B cell (primary cell): ENCODE data around the gene FOSB. TPM values are rescaled to one million over a fixed set of nuclear protein-coding genes. Genes with fewer than 3 reads are reported as not detected.

ENCODE experiments used
- ATAC-seq: fragments of 200-7000 bp; cut with Tn5 transposase; one replicate; pipeline ENCODE4 v1.10.0; 2021; ENCODE audit warnings: low read depth, mild to moderate bottlenecking, moderate number of reproducible peaks, moderate library complexity
- CTCF ChIA-PET: fragments of 350-600 bp; sonication (Branson Sonifier 250); formaldehyde crosslinking; loops from one replicate; lab custom pipeline; 2021; ENCODE audit warnings: antibody characterized with exemption, inconsistent platforms; lab: Charles Lee
- POLR2A ChIA-PET: fragments of 350-600 bp; sonication (Branson Sonifier 250); formaldehyde crosslinking; loops from one replicate; lab custom pipeline; 2021; ENCODE audit warnings: antibody characterized with exemption; lab: Charles Lee
- DNase-seq: peaks from one replicate; pipeline ENCODE4 v3.0.0; 2013
- H2AFZ ChIP-seq: 2 replicates; pipeline ENCODE4 v1.6.1; 2012; ENCODE audit warnings: mild to moderate bottlenecking, low read depth, low read length; ENCODE audit not compliant: insufficient read depth, poor library complexity, severe bottlenecking
- H3K27ac ChIP-seq, 2 donors: 1 replicate in 1 of 2; 2 replicates in 1 of 2; pipeline ENCODE4 v1.5.1; 2012 to 2013; ENCODE audit warnings: low read length in 2 of 2, mild to moderate bottlenecking in 2 of 2, moderate library complexity in 1 of 2
- H3K27me3 ChIP-seq, 4 experiments: fragments of 200-600 bp in 1 of 4; sonication (generic) in 1 of 4; replicated peaks in 1 of 4; 1 replicate in 2 of 4; 2 replicates in 2 of 4; pipeline versions ENCODE4 v1.6.1 to v1.7.0; 2013 to 2016; ENCODE audit warnings: low read length in 3 of 4, mild to moderate bottlenecking in 2 of 4, mixed read lengths in 1 of 4, moderate library complexity in 1 of 4; ENCODE audit not compliant: insufficient read depth in 4 of 4, control insufficient read depth in 3 of 4; ENCODE audit errors: control extremely low read depth in 1 of 4
- H3K36me3 ChIP-seq, 2 experiments: replicated peaks in 1 of 2; 1 replicate in 1 of 2; 2 replicates in 1 of 2; pipeline versions ENCODE4 v1.6.1 to v1.7.1; 2013; ENCODE audit warnings: low read length in 1 of 2; ENCODE audit not compliant: insufficient read depth in 2 of 2, control insufficient read depth in 1 of 2; ENCODE audit errors: control extremely low read depth in 1 of 2, extremely low read depth in 1 of 2
- H3K4me1 ChIP-seq, 2 donors: fragments of 200-600 bp in 1 of 2; sonication (generic) in 1 of 2; 1 replicate in 1 of 2; 2 replicates in 1 of 2; pipeline versions ENCODE4 v1.5.1 to v1.6.1; 2013 to 2017; ENCODE audit warnings: low read length in 2 of 2; ENCODE audit not compliant: control insufficient read depth in 2 of 2, insufficient read depth in 2 of 2
- H3K4me2 ChIP-seq: replicated peaks from 2 replicates; pipeline ENCODE3; 2012; ENCODE audit warnings: mild to moderate bottlenecking, low read depth, low read length; ENCODE audit not compliant: poor library complexity, severe bottlenecking
- H3K4me3 ChIP-seq, 5 experiments: fragments of 200-600 bp in 1 of 5; sonication (generic) in 1 of 5; 1 replicate in 3 of 5; 2 replicates in 2 of 5; pipeline versions ENCODE4 v1.5.1 to v1.7.0; 2011 to 2016; ENCODE audit warnings: low read length in 4 of 5, mild to moderate bottlenecking in 4 of 5, low read depth in 2 of 5, control low read depth in 1 of 5, moderate library complexity in 1 of 5; ENCODE audit not compliant: insufficient read depth in 1 of 5; ENCODE audit errors: control extremely low read depth in 1 of 5, extremely low read depth in 1 of 5
- H3K79me2 ChIP-seq: fragments of 200-600 bp; sonication (generic); one replicate; pipeline ENCODE4 v1.6.0; 2016; ENCODE audit warnings: low read length; ENCODE audit not compliant: control insufficient read depth, insufficient read depth
- H3K9ac ChIP-seq: fragments of 200-600 bp; sonication (generic); 2 replicates; pipeline ENCODE4 v1.6.1; 2017; ENCODE audit warnings: mild to moderate bottlenecking, low read length, moderate library complexity
- H3K9me3 ChIP-seq, 3 donors: one replicate each; pipeline versions ENCODE4 v1.6.1 to v1.7.1; 2013; ENCODE audit warnings: low read length in 2 of 3; ENCODE audit not compliant: control insufficient read depth in 2 of 3, insufficient read depth in 1 of 3; ENCODE audit errors: control extremely low read depth in 1 of 3
- H4K20me1 ChIP-seq: 2 replicates; pipeline ENCODE4 v1.6.0; 2012; ENCODE audit warnings: mild to moderate bottlenecking, low read length; ENCODE audit not compliant: insufficient read depth, control insufficient read depth, poor library complexity, severe bottlenecking
- H3K27ac Mint-ChIP-seq: one replicate; pipeline ENCODE4 v1.8.0; 2021; ENCODE audit warnings: mixed read lengths
- H3K27me3 Mint-ChIP-seq: one replicate; pipeline ENCODE4 v1.8.0; 2021; ENCODE audit warnings: mixed read lengths
- H3K4me1 Mint-ChIP-seq: one replicate; pipeline ENCODE4 v1.8.0; 2021; ENCODE audit warnings: mixed read lengths
- H3K4me3 Mint-ChIP-seq: one replicate; pipeline ENCODE4 v1.8.0; 2021; ENCODE audit warnings: mixed read lengths
- H3K9me3 Mint-ChIP-seq: one replicate; pipeline ENCODE4 v1.8.0; 2022; ENCODE audit warnings: mixed read lengths; ENCODE audit not compliant: insufficient read depth
- EZH2 ChIP-seq: IDR thresholded peaks from 2 replicates; pipeline ENCODE4 v1.6.1; 2012; ENCODE audit warnings: borderline replicate concordance, low read depth, mild to moderate bottlenecking, moderate library complexity, low read length; ENCODE audit not compliant: insufficient read depth, poor library complexity, severe bottlenecking
- WGBS: methylation state at CpG from one replicate; pipeline ENCODE4 v1.1.5; 2013; ENCODE audit warnings: missing lambda C conversion rate; ENCODE audit not compliant: insufficient coverage; 5-methylcytosine and 5-hydroxymethylcytosine counted together
- intact Hi-C: fragments of 100-400 bp; cut with micrococcal nuclease; formaldehyde crosslinking; loops from one replicate; pipeline ENCODE4 v1.10.0; 2022
- polyA plus RNA-seq: library from polyadenylated mRNA; depleted of rRNA; stranded (reverse); fragments of >200 nt; gene quantifications from 2 replicates; pipeline ENCODE4 v1.2.3, GENCODE V29; 2012
- small RNA-seq: library from RNA; depleted of rRNA; stranded (forward); fragments of <200 nt; gene quantifications from one replicate; pipeline ENCODE3, GENCODE V24; 2012; ENCODE audit warnings: low replicate concordance, low read depth; ENCODE audit not compliant: insufficient read length
- total RNA-seq, 2 donors: library from RNA; stranded (reverse); fragments of 120-200 nt in 1 of 2; gene quantifications; 1 replicate in 1 of 2; 2 replicates in 1 of 2; pipeline versions ENCODE4 v1.2.3 to v1.2.4, GENCODE V29; 2013 to 2022
- TF ChIP-seq, protein P1 (sequence below): fragments of 200-600 bp; IDR thresholded peaks from one replicate; pipeline ENCODE4 v1.8.0; 2022; ENCODE audit warnings: antibody characterized with exemption, mild to moderate bottlenecking

Gene FOSB
- total and polyA plus RNA-seq, 2 donors (not counting 1 experiment from before 2014, with no cell fraction given) = 39.6 to 2,860 TPM

- 100% methylated on average over 6 of the region's 15 CpGs for WGBS
- Mint-ChIP-seq H3K4me3 (no peak overlapping the region), H3K27ac (peak overlapping the region; percentile 46), H3K9me3 (no peaks in the 10 kb centered on the region), H3K4me1 (peaks cover 28% of the 10 kb centered on the region), H3K27me3 (no peaks in the 10 kb centered on the region)
- ChIA-PET POLR2A (interaction anchor here (0.7 to 1.6 kb wide), 2 partner anchors 33 to 117 kb away, joined by 3 to 5 read pairs; no protein-coding TSS in a partner anchor), CTCF (interaction anchor here (0.6 to 1.9 kb wide), 7 partner anchors 10 to 168 kb away, joined by 3 to 7 read pairs (median 4); partner anchors contain the start of genes QPCTL and SNRPD2)
- TF ChIP-seq, protein P1, sequence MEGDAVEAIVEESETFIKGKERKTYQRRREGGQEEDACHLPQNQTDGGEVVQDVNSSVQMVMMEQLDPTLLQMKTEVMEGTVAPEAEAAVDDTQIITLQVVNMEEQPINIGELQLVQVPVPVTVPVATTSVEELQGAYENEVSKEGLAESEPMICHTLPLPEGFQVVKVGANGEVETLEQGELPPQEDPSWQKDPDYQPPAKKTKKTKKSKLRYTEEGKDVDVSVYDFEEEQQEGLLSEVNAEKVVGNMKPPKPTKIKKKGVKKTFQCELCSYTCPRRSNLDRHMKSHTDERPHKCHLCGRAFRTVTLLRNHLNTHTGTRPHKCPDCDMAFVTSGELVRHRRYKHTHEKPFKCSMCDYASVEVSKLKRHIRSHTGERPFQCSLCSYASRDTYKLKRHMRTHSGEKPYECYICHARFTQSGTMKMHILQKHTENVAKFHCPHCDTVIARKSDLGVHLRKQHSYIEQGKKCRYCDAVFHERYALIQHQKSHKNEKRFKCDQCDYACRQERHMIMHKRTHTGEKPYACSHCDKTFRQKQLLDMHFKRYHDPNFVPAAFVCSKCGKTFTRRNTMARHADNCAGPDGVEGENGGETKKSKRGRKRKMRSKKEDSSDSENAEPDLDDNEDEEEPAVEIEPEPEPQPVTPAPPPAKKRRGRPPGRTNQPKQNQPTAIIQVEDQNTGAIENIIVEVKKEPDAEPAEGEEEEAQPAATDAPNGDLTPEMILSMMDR = no peak
- no peak for TF ChIP-seq EZH2
- Histone ChIP-seq H3K4me2 (no peak overlapping the region), H3K4me3 (no peak overlapping the region), H4K20me1 (peaks cover 39% of the 10 kb centered on the region), H2AFZ (no peak overlapping the region), H3K36me3 (peaks cover 0 to 64% of the 10 kb centered on the region in 2 experiments), H3K9ac (no peak overlapping the region), H3K4me1 (peaks cover 16 to 25% of the 10 kb centered on the region in 2 donors), H3K79me2 (peaks cover 3% of the 10 kb centered on the region), H3K27ac (peak overlapping the region in 1 of 2 donors; percentile 39), H3K27me3 (no peaks in the 10 kb centered on the region), H3K9me3 (no peaks in the 10 kb centered on the region)
- ATAC-seq (no peak), DNase-seq (no peak)
- intact Hi-C loops = no loop called here
Observed at GRCh38 chr19:45524575-45525129, 56.9 kb downstream of the FOSB start.

Small RNA genes lying within 50 kb of the gene (small RNA-seq; reads per million reads assigned to genes)
- gene MIR6088 = not detected

Other genes starting within 250 kb of the FOSB start
- gene EXOC3L2, start 222.6 kb upstream of the FOSB start, total RNA-seq = not detected in 2 replicates
- not detected in 2 replicates for gene EXOC3L2, start 222.6 kb upstream of the FOSB start, polyA plus RNA-seq
- 36.2 and 37.6 TPM in 2 replicates for gene MARK4, start 216.7 kb upstream of the FOSB start, total RNA-seq
- 11.7 and 13.5 TPM in 2 replicates for gene MARK4, start 216.7 kb upstream of the FOSB start, polyA plus RNA-seq
- gene CKM, start 145.1 kb upstream of the FOSB start, total RNA-seq = not detected in 2 replicates
- not detected in 2 replicates for gene CKM, start 145.1 kb upstream of the FOSB start, polyA plus RNA-seq
- gene KLC3, start 127.2 kb upstream of the FOSB start, total RNA-seq = not detected in 2 replicates
- gene KLC3, start 127.2 kb upstream of the FOSB start, polyA plus RNA-seq = not detected in 2 replicates
- 26.5 and 27.6 TPM in 2 replicates for gene ERCC2, start 97.4 kb upstream of the FOSB start, total RNA-seq
- gene ERCC2, start 97.4 kb upstream of the FOSB start, polyA plus RNA-seq = 15.2 and 20.8 TPM in 2 replicates
- 8.8 and 9.2 TPM in 2 replicates for gene PPP1R13L, start 62.9 kb upstream of the FOSB start, total RNA-seq
- gene PPP1R13L, start 62.9 kb upstream of the FOSB start, polyA plus RNA-seq = 6.9 and 7.4 TPM in 2 replicates
- gene POLR1G, start 61.4 kb upstream of the FOSB start, total RNA-seq = 3.5 and 4.3 TPM in 2 replicates
- gene POLR1G, start 61.4 kb upstream of the FOSB start, polyA plus RNA-seq = 0.79 and 2.1 TPM in 2 replicates
- gene ERCC1, start 44.1 kb upstream of the FOSB start, total RNA-seq = 75.7 and 80.2 TPM in 2 replicates
- 66.0 and 81.9 TPM in 2 replicates for gene ERCC1, start 44.1 kb upstream of the FOSB start, polyA plus RNA-seq
- 0.76 and 3.0 TPM in 2 replicates for gene RTN2, start 29.1 kb downstream of the FOSB start, total RNA-seq
- 1.1 and 2.4 TPM in 2 replicates for gene RTN2, start 29.1 kb downstream of the FOSB start, polyA plus RNA-seq
- 2.6 and 2.7 TPM in 2 replicates for gene PPM1N, start 30.4 kb downstream of the FOSB start, total RNA-seq
- gene PPM1N, start 30.4 kb downstream of the FOSB start, polyA plus RNA-seq = 6.5 and 6.8 TPM in 2 replicates
- 108 TPM in 2 replicates for gene VASP, start 39.5 kb downstream of the FOSB start, total RNA-seq
- gene VASP, start 39.5 kb downstream of the FOSB start, polyA plus RNA-seq = 67.4 and 79.5 TPM in 2 replicates
- gene OPA3, start 116.8 kb downstream of the FOSB start, total RNA-seq = 11.2 and 11.4 TPM in 2 replicates
- 6.2 and 7.3 TPM in 2 replicates for gene OPA3, start 116.8 kb downstream of the FOSB start, polyA plus RNA-seq
- not detected in 2 replicates for gene GPR4, start 134.2 kb downstream of the FOSB start, total RNA-seq
- not detected in 2 replicates for gene GPR4, start 134.2 kb downstream of the FOSB start, polyA plus RNA-seq
- 88.5 and 102 TPM in 2 replicates for gene EML2, start 171.4 kb downstream of the FOSB start, total RNA-seq
- gene EML2, start 171.4 kb downstream of the FOSB start, polyA plus RNA-seq = 75.0 and 83.0 TPM in 2 replicates
- gene GIPR, start 200.2 kb downstream of the FOSB start, total RNA-seq = 2.3 and 2.9 TPM in 2 replicates
- 0.43 and 2.3 TPM in 2 replicates for gene GIPR, start 200.2 kb downstream of the FOSB start, polyA plus RNA-seq
- gene SNRPD2, start 224.0 kb downstream of the FOSB start, total RNA-seq = 353 and 368 TPM in 2 replicates
- gene SNRPD2, start 224.0 kb downstream of the FOSB start, polyA plus RNA-seq = 241 and 281 TPM in 2 replicates
- 50.9 and 61.3 TPM in 2 replicates for gene QPCTL, start 224.7 kb downstream of the FOSB start, total RNA-seq
- gene QPCTL, start 224.7 kb downstream of the FOSB start, polyA plus RNA-seq = 8.8 and 9.4 TPM in 2 replicates